Duodenal mucosa (tissue), 2 donors: ENCODE results near the gene TSPAN8.

Source experiments
- H3K27ac ChIP-seq: one replicate; pipeline ENCODE4 v1.7.0; 2013; ENCODE audit warnings: low read depth, low read length
- H3K27me3 ChIP-seq, 2 donors: one replicate each; pipeline ENCODE4 v1.7.0; 2013; ENCODE audit warnings: low read length in 2 of 2, control low read depth in 1 of 2; ENCODE audit not compliant: insufficient read depth in 2 of 2, control insufficient read depth in 1 of 2
- H3K36me3 ChIP-seq, 2 donors: one replicate each; pipeline ENCODE4 v1.7.0; 2013; ENCODE audit warnings: low read length in 2 of 2, control low read depth in 1 of 2; ENCODE audit not compliant: insufficient read depth in 2 of 2, control insufficient read depth in 1 of 2
- H3K4me1 ChIP-seq, 2 donors: one replicate each; pipeline ENCODE4 v1.7.0; 2013; ENCODE audit warnings: low read length in 2 of 2, control low read depth in 1 of 2; ENCODE audit not compliant: insufficient read depth in 2 of 2, control insufficient read depth in 1 of 2
- H3K4me3 ChIP-seq, 2 donors: one replicate each; pipeline ENCODE4 v1.7.0; 2013; ENCODE audit warnings: low read length in 2 of 2, low read depth in 1 of 2
- H3K9ac ChIP-seq, 2 donors: one replicate each; pipeline ENCODE4 v1.7.0; 2013; ENCODE audit warnings: low read length in 2 of 2, low read depth in 1 of 2
- H3K9me3 ChIP-seq, 2 donors: one replicate each; pipeline ENCODE4 v1.7.0; 2013; ENCODE audit warnings: low read length in 2 of 2, control low read depth in 1 of 2; ENCODE audit not compliant: control insufficient read depth in 1 of 2

TSPAN8 gene

GRCh38 chr12:71186571-71187288 lies 28.9 kb upstream of the TSPAN8 start:
- no peaks in the 10 kb centered on the region for H3K27me3 ChIP-seq
- H3K9me3 ChIP-seq = no peaks in the 10 kb centered on the region
- H3K4me1 ChIP-seq = peaks cover 3 to 6% of the 10 kb centered on the region in 2 donors
- H3K36me3 ChIP-seq = no peaks in the 10 kb centered on the region
- H3K9ac ChIP-seq = no peak overlapping the region
- H3K4me3 ChIP-seq = no peak overlapping the region
- H3K27ac ChIP-seq = no peak overlapping the region

- H3K4me3 ChIP-seq = no peak overlapping the region
- H3K4me1 ChIP-seq = peaks cover 3 to 6% of the 10 kb centered on the region in 2 donors
- H3K9ac ChIP-seq = no peak overlapping the region
- no peak overlapping the region for H3K27ac ChIP-seq
- H3K9me3 ChIP-seq = no peaks in the 10 kb centered on the region
- no peaks in the 10 kb centered on the region for H3K27me3 ChIP-seq
- no peaks in the 10 kb centered on the region for H3K36me3 ChIP-seq
Measured at GRCh38 chr12:71183846-71184245, 26.0 kb upstream of the TSPAN8 start.

GRCh38 chr12:71183018-71183417 lies 25.2 kb upstream of the TSPAN8 start:
- H3K27ac ChIP-seq = no peak overlapping the region
- no peaks in the 10 kb centered on the region for H3K9me3 ChIP-seq
- H3K4me1 ChIP-seq = peaks cover 3 to 6% of the 10 kb centered on the region in 2 donors
- H3K9ac ChIP-seq = no peak overlapping the region
- H3K36me3 ChIP-seq = no peaks in the 10 kb centered on the region
- H3K4me3 ChIP-seq = no peak overlapping the region
- H3K27me3 ChIP-seq = no peaks in the 10 kb centered on the region

- Histone ChIP-seq H3K4me3 (no peak overlapping the region), H3K9me3 (no peaks in the 10 kb centered on the region), H3K27ac (no peak overlapping the region), H3K36me3 (no peaks in the 10 kb centered on the region), H3K9ac (no peak overlapping the region), H3K4me1 (no peaks in the 10 kb centered on the region), H3K27me3 (no peaks in the 10 kb centered on the region)
Measured at GRCh38 chr12:71178162-71178561, 20.4 kb upstream of the TSPAN8 start.

GRCh38 chr12:71174825-71175224 lies 17.0 kb upstream of the TSPAN8 start:
- H3K9me3 ChIP-seq = no peaks in the 10 kb centered on the region
- no peak overlapping the region for H3K9ac ChIP-seq

GRCh38 chr12:71174146-71174545 lies 16.3 kb upstream of the TSPAN8 start:
- H3K4me3 ChIP-seq = no peak overlapping the region
- H3K9me3 ChIP-seq = no peaks in the 10 kb centered on the region
- no peaks in the 10 kb centered on the region for H3K4me1 ChIP-seq
- H3K9ac ChIP-seq = no peak overlapping the region
- H3K36me3 ChIP-seq = no peaks in the 10 kb centered on the region
- H3K27ac ChIP-seq = no peak overlapping the region
- no peaks in the 10 kb centered on the region for H3K27me3 ChIP-seq

More at GRCh38 chr12:71174825-71175224, 17.0 kb upstream of the TSPAN8 start:
- Histone ChIP-seq H3K36me3 (no peaks in the 10 kb centered on the region), H3K27me3 (no peaks in the 10 kb centered on the region), H3K27ac (no peak overlapping the region), H3K4me3 (no peak overlapping the region), H3K4me1 (no peaks in the 10 kb centered on the region)

GRCh38 chr12:71170456-71170855 lies 12.7 kb upstream of the TSPAN8 start:
- H3K4me3 ChIP-seq = no peak overlapping the region
- no peak overlapping the region for H3K9ac ChIP-seq
- H3K27ac ChIP-seq = no peak overlapping the region
- H3K27me3 ChIP-seq = no peaks in the 10 kb centered on the region
- no peaks in the 10 kb centered on the region for H3K36me3 ChIP-seq
- no peaks in the 10 kb centered on the region for H3K9me3 ChIP-seq
- H3K4me1 ChIP-seq = peaks cover 5 to 10% of the 10 kb centered on the region in 2 donors

- no peak overlapping the region for H3K4me3 ChIP-seq
- no peaks in the 10 kb centered on the region for H3K36me3 ChIP-seq
- no peak overlapping the region for H3K9ac ChIP-seq
- no peak overlapping the region for H3K27ac ChIP-seq
- H3K27me3 ChIP-seq = no peaks in the 10 kb centered on the region
- no peaks in the 10 kb centered on the region for H3K9me3 ChIP-seq
- H3K4me1 ChIP-seq = peaks cover 14 to 21% of the 10 kb centered on the region in 2 donors
Measured at GRCh38 chr12:71169286-71169685, 11.5 kb upstream of the TSPAN8 start.

GRCh38 chr12:71166862-71167496 lies 9.2 kb upstream of the TSPAN8 start:
- H3K27ac ChIP-seq = no peak overlapping the region
- no peaks in the 10 kb centered on the region for H3K9me3 ChIP-seq
- H3K4me1 ChIP-seq = peaks cover 23 to 34% of the 10 kb centered on the region in 2 donors
- H3K36me3 ChIP-seq = no peaks in the 10 kb centered on the region
- no peak overlapping the region for H3K4me3 ChIP-seq
- H3K27me3 ChIP-seq = no peaks in the 10 kb centered on the region
- H3K9ac ChIP-seq = no peak overlapping the region

- Histone ChIP-seq H3K27ac (no peak overlapping the region), H3K4me1 (peaks cover 25 to 37% of the 10 kb centered on the region in 2 donors), H3K9ac (no peak overlapping the region), H3K36me3 (no peaks in the 10 kb centered on the region), H3K4me3 (no peak overlapping the region), H3K27me3 (no peaks in the 10 kb centered on the region), H3K9me3 (no peaks in the 10 kb centered on the region)
Measured at GRCh38 chr12:71166280-71166679, 8.5 kb upstream of the TSPAN8 start.
